Ascending aorta (tissue), 2 donors: ENCODE data around the gene ST6GALNAC3. TPM values are rescaled to one million over a fixed set of nuclear protein-coding genes. Genes with fewer than 3 reads are reported as not detected.
"Not testable (repeated sequence)": the region's sequence is repeated elsewhere in the genome, so short reads cannot be mapped to it uniquely, and the experiment has no call there.

Experiments
- DNase-seq, 2 donors: peaks; one replicate each; pipeline ENCODE4 v3.0.0-alpha.2; 2019; ENCODE audit warnings: low spot score in 2 of 2
- H3K27ac ChIP-seq, 2 donors: fragments of 200-600 bp; sonication (generic); one replicate each; pipeline ENCODE4 v1.5.1; 2016 to 2017; ENCODE audit warnings: mild to moderate bottlenecking in 1 of 2
- H3K27me3 ChIP-seq: fragments of 200-600 bp; sonication (generic); one replicate; pipeline ENCODE4 v1.5.1; 2017
- H3K36me3 ChIP-seq, 2 donors: fragments of 200-600 bp; sonication (generic); one replicate each; pipeline ENCODE4 v1.5.1; 2016
- H3K4me1 ChIP-seq, 2 donors: fragments of 200-600 bp; sonication (generic); one replicate each; pipeline ENCODE4 v1.5.1; 2016 to 2017; ENCODE audit warnings: mild to moderate bottlenecking in 1 of 2
- H3K4me3 ChIP-seq, 2 donors: fragments of 200-600 bp; sonication (generic); one replicate each; pipeline ENCODE4 v1.5.1; 2016 to 2017; ENCODE audit warnings: mild to moderate bottlenecking in 1 of 2
- H3K9me3 ChIP-seq, 2 donors: fragments of 200-600 bp; sonication (generic); one replicate each; pipeline ENCODE4 v1.5.1; 2016
- intact Hi-C: fragments of 100-400 bp; cut with DNase I; formaldehyde crosslinking; loops from one replicate; pipeline ENCODE4 v1.15.1; 2023
- total RNA-seq: library from RNA; depleted of rRNA; stranded (reverse); fragments of >200 nt; gene quantifications from one replicate; pipeline ENCODE4 v1.1.0, GENCODE V29; 2016
- TF ChIP-seq, protein P1 (sequence below), 3 experiments: fragments of 200-600 bp in 2 of 3; fragments of 450-650 bp in 1 of 3; sonication (generic) in 2 of 3; IDR thresholded peaks; one replicate each; pipeline ENCODE4 v1.5.1; 2016 to 2019; ENCODE audit warnings: antibody characterized with exemption in 3 of 3, mild to moderate bottlenecking in 1 of 3, moderate library complexity in 1 of 3

ST6GALNAC3 gene
- total RNA-seq, 1 donor from 2014 or later: 34.5 TPM

DNA sequence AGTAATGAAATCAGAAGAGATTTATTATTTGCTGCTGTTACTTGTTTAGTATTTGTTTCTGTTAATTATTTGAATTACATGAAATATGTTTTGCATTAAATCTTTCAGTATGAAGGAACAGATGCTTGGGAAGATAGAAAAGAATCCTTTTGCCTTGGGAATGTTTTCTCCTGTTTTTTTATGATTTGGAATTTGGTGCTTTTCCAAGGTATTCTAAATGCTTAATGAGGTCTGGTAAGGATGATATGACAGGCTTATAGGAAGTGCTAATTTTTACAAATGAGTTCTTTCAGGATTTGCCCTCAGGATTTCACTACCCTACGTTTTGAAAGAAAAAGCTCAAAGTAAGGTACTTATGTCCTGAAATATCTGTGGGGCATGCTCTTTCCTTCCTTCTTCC lies 25.6 kb upstream of the ST6GALNAC3 start:
- no peaks in the 10 kb centered on the region for H3K36me3 ChIP-seq
- no peak overlapping the region for H3K27ac ChIP-seq
- intact Hi-C loops: no loop called here
- H3K4me3 ChIP-seq: no peak overlapping the region
- H3K4me1 ChIP-seq: no peaks in the 10 kb centered on the region
- TF ChIP-seq, protein P1, sequence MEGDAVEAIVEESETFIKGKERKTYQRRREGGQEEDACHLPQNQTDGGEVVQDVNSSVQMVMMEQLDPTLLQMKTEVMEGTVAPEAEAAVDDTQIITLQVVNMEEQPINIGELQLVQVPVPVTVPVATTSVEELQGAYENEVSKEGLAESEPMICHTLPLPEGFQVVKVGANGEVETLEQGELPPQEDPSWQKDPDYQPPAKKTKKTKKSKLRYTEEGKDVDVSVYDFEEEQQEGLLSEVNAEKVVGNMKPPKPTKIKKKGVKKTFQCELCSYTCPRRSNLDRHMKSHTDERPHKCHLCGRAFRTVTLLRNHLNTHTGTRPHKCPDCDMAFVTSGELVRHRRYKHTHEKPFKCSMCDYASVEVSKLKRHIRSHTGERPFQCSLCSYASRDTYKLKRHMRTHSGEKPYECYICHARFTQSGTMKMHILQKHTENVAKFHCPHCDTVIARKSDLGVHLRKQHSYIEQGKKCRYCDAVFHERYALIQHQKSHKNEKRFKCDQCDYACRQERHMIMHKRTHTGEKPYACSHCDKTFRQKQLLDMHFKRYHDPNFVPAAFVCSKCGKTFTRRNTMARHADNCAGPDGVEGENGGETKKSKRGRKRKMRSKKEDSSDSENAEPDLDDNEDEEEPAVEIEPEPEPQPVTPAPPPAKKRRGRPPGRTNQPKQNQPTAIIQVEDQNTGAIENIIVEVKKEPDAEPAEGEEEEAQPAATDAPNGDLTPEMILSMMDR (IDR thresholded peaks at IDR 0.05): no peak
- H3K9me3 ChIP-seq: no peaks in the 10 kb centered on the region
- no peak for DNase-seq
- H3K27me3 ChIP-seq: no peaks in the 10 kb centered on the region

DNA sequence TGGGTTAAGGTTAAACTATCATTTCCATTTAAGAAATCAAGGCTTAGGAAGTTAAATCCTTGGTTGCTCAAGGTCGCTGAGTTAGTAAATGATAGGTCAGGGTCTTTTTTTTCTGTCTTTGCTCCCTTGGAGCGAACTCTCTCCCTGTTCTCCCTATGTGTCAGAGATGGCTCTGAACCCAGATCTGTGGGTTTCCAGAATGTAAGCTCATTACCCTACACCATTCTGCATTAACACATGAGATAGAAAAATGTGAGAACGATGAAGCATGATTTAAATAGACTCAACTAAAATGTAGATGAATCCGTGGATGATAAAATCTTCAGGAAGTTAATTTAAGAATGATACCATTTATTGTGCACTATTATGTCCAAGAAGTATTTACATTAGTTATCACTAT lies 25.0 kb upstream of the ST6GALNAC3 start:
- Histone ChIP-seq H3K9me3 (no peaks in the 10 kb centered on the region), H3K27me3 (no peaks in the 10 kb centered on the region), H3K27ac (no peak overlapping the region), H3K4me3 (no peak overlapping the region), H3K36me3 (no peaks in the 10 kb centered on the region), H3K4me1 (no peaks in the 10 kb centered on the region)
- TF ChIP-seq, protein P1 (IDR thresholded peaks at IDR 0.05): no peak
- no peak for DNase-seq
- intact Hi-C loops: no loop called here

DNA sequence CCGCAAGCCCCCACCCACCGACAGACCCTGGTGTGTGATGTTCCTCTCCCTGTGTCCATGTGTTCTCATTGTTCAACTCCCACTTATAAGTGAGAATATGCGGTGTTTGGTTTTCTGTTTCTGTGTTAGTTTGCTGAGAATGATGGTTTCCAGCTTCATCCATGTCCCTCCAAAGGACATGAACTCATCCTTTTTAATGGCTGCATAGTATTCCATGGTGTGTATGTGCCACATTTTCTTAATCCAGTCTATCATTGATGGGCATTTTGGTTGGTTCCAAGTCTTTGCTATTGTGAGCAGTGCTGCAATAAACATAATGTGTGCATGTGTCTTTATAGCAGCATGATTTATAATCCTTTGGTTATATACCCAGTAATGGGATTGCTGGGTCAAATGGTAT lies 24.5 kb upstream of the ST6GALNAC3 start:
- not testable (repeated sequence) for H3K27me3 ChIP-seq

DNA sequence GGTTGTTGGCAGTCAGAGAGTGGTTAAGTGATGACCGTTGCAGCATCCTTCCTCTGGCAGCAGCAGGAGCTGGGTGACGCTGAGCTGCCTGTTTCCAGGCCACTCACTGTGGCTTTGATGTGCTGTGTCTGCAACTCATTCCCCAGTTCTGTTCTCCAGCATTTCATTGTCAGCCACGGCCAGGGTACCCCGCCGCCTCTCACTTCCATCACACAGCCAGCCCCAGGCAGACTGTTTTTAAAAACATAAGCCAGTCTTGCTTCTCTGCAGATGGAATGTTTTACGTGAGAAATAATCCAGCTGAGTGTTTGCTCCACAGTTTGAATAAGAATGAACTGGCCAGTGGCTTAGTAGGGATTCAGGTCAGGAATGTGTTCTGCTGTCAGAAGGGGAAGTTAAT lies 21.5 kb upstream of the ST6GALNAC3 start:
- no peak for DNase-seq
- no peak overlapping the region for H3K27ac ChIP-seq
- TF ChIP-seq, protein P1 (IDR thresholded peaks at IDR 0.05): no peak
- no peaks in the 10 kb centered on the region for H3K27me3 ChIP-seq
- no peaks in the 10 kb centered on the region for H3K36me3 ChIP-seq
- no peak overlapping the region for H3K4me3 ChIP-seq
- no peaks in the 10 kb centered on the region for H3K4me1 ChIP-seq
- intact Hi-C loops: no loop called here
- H3K9me3 ChIP-seq: no peaks in the 10 kb centered on the region

More for the DNA sequence above, 24.5 kb upstream of the ST6GALNAC3 start:
- H3K27ac ChIP-seq, DNase-seq, intact Hi-C loops, H3K36me3 ChIP-seq, H3K4me3 ChIP-seq, H3K4me1 ChIP-seq, H3K9me3 ChIP-seq: not testable (repeated sequence)

DNA sequence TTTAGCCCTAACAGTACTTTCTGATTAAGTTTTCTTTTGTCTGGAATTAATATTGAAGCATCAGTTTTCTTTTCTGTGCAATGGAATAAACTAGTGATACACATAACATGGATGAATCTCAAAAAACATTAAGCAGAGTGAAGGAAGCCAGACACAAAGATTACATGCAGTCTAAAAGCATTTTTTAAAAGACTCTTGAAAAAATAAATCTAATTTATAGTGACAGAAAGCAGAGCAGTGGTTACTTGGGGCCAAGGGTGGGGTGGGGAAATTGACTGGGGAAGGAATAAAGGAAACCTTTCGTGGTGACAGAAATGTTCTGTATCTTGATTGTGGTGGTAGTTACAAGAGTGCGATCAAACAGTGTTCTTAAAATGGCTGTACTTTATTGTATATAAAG lies 20.2 kb upstream of the ST6GALNAC3 start:
- Histone ChIP-seq H3K4me3 (no peak overlapping the region), H3K27ac (no peak overlapping the region), H3K9me3 (no peaks in the 10 kb centered on the region), H3K4me1 (no peaks in the 10 kb centered on the region), H3K27me3 (no peaks in the 10 kb centered on the region), H3K36me3 (no peaks in the 10 kb centered on the region)
- no peak for DNase-seq
- intact Hi-C loops: no loop called here
- TF ChIP-seq, protein P1 (IDR thresholded peaks at IDR 0.05): no peak

DNA sequence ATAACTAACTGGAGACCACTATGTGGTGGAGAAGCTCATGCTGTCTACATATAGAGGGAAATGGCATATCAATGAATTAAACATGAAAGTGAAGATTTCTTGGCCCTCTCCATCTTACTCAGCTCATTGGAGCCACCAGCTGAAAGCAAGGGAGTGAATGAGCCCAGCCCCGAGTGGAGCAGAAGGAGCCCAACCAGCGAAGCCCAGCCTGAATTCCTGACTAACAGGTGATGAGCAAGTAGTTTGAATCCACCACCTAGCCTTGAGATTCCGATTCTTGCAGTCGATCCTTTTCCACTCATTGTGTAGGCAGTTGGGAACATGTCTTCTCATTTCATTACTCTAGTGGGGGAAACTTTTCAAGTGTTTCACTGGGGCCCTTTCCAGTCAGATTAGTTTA lies 18.6 kb upstream of the ST6GALNAC3 start:
- intact Hi-C loops: no loop called here
- no peaks in the 10 kb centered on the region for H3K9me3 ChIP-seq
- TF ChIP-seq, protein P1 (IDR thresholded peaks at IDR 0.05): no peak
- H3K36me3 ChIP-seq: no peaks in the 10 kb centered on the region
- no peak overlapping the region for H3K4me3 ChIP-seq
- H3K27ac ChIP-seq: no peak overlapping the region
- DNase-seq: no peak
- no peaks in the 10 kb centered on the region for H3K27me3 ChIP-seq
- H3K4me1 ChIP-seq: no peaks in the 10 kb centered on the region
